ENCODE results near the gene SLC35F3. TPM values are rescaled to one million over a fixed set of nuclear protein-coding genes. Genes with fewer than 3 reads are reported as not detected.

SLC35F3 gene
- total and polyA plus RNA-seq, 7 donors: under 0.01 to 0.54 (median 0.28) TPM; not detected in 2

- no peak for TF ChIP-seq EP300 (IDR thresholded peaks at IDR 0.05)
- TF ChIP-seq POLR2AphosphoS5 (IDR thresholded peaks at IDR 0.05): no peak
- no peak for TF ChIP-seq POLR2A (IDR thresholded peaks at IDR 0.05)
- no peak for TF ChIP-seq CTCF (IDR thresholded peaks at IDR 0.05)
Measured at GRCh38 chr1:234093107-234093506, 188.6 kb downstream of the SLC35F3 start.

GRCh38 chr1:234093741-234094140 lies 189.3 kb downstream of the SLC35F3 start:
- H3K27ac ChIP-seq: no peak overlapping the region
- no peaks in the 10 kb centered on the region for H3K36me3 ChIP-seq
- WGBS, 2 donors: 57 to 79% methylated on average over 5 of the region's 5 CpGs
- H3K27me3 ChIP-seq: no peaks in the 10 kb centered on the region
- H3K4me1 ChIP-seq: no peaks in the 10 kb centered on the region
- no peaks in the 10 kb centered on the region for H3K9me3 ChIP-seq
- no peak overlapping the region for H3K4me3 ChIP-seq
- TF ChIP-seq POLR2A (IDR thresholded peaks at IDR 0.05) (no peak), CTCF (IDR thresholded peaks at IDR 0.05) (no peak), POLR2AphosphoS5 (IDR thresholded peaks at IDR 0.05) (no peak), EP300 (IDR thresholded peaks at IDR 0.05) (no peak)
- intact Hi-C loops (cut with DNase I): no loop called here
- peak; percentile 69 for DNase-seq

More at GRCh38 chr1:234093107-234093506, 188.6 kb downstream of the SLC35F3 start:
- no peaks in the 10 kb centered on the region for H3K27me3 ChIP-seq
- H3K4me1 ChIP-seq: no peaks in the 10 kb centered on the region
- 45 to 76% methylated on average over 1 of the region's 1 CpG for WGBS, 2 donors
- no peaks in the 10 kb centered on the region for H3K9me3 ChIP-seq
- H3K4me3 ChIP-seq: no peak overlapping the region
- no peak overlapping the region for H3K27ac ChIP-seq
- intact Hi-C loops (cut with DNase I): no loop called here
- DNase-seq: no peak
- no peaks in the 10 kb centered on the region for H3K36me3 ChIP-seq

- intact Hi-C loops (cut with DNase I): no loop called here
Measured at GRCh38 chr1:234094172-234094571, 189.7 kb downstream of the SLC35F3 start.

GRCh38 chr1:234096161-234096770 lies 191.8 kb downstream of the SLC35F3 start:
- intact Hi-C loops (cut with DNase I): no loop called here
- TF ChIP-seq EP300 (IDR thresholded peaks at IDR 0.05) (no peak), CTCF (IDR thresholded peaks at IDR 0.05) (no peak), POLR2A (IDR thresholded peaks at IDR 0.05) (no peak), POLR2AphosphoS5 (IDR thresholded peaks at IDR 0.05) (no peak)
- Histone ChIP-seq H3K27me3 (no peaks in the 10 kb centered on the region), H3K4me1 (no peaks in the 10 kb centered on the region), H3K36me3 (no peaks in the 10 kb centered on the region), H3K9me3 (no peaks in the 10 kb centered on the region), H3K4me3 (no peak overlapping the region), H3K27ac (no peak overlapping the region)
- WGBS, 2 donors: 65% methylated on average over 7 of the region's 7 CpGs
- DNase-seq: no peak

More at GRCh38 chr1:234094172-234094571, 189.7 kb downstream of the SLC35F3 start:
- DNase-seq: no peak
- TF ChIP-seq POLR2A (IDR thresholded peaks at IDR 0.05) (no peak), EP300 (IDR thresholded peaks at IDR 0.05) (no peak), POLR2AphosphoS5 (IDR thresholded peaks at IDR 0.05) (no peak), CTCF (IDR thresholded peaks at IDR 0.05) (no peak)
- no peaks in the 10 kb centered on the region for H3K36me3 ChIP-seq
- H3K4me3 ChIP-seq: no peak overlapping the region
- no peak overlapping the region for H3K27ac ChIP-seq
- 74 to 75% methylated on average over 1 of the region's 1 CpG for WGBS, 2 donors
- H3K9me3 ChIP-seq: no peaks in the 10 kb centered on the region
- no peaks in the 10 kb centered on the region for H3K4me1 ChIP-seq
- H3K27me3 ChIP-seq: no peaks in the 10 kb centered on the region

- no peak overlapping the region for H3K27ac ChIP-seq
- H3K9me3 ChIP-seq: no peaks in the 10 kb centered on the region
- no peaks in the 10 kb centered on the region for H3K27me3 ChIP-seq
- TF ChIP-seq POLR2AphosphoS5 (IDR thresholded peaks at IDR 0.05) (no peak), CTCF (IDR thresholded peaks at IDR 0.05) (no peak), EP300 (IDR thresholded peaks at IDR 0.05) (no peak), POLR2A (IDR thresholded peaks at IDR 0.05) (no peak)
- no peak overlapping the region for H3K4me3 ChIP-seq
- H3K4me1 ChIP-seq: no peaks in the 10 kb centered on the region
- no peak for DNase-seq
- WGBS, 2 donors: 16 to 35% methylated on average over 8 of the region's 8 CpGs
- intact Hi-C loops (cut with DNase I): no loop called here
- no peaks in the 10 kb centered on the region for H3K36me3 ChIP-seq
Measured at GRCh38 chr1:234102583-234102982, 198.1 kb downstream of the SLC35F3 start.
